HCT116 (cell line): Measurements from ENCODE around the gene FASTKD2. TPM values are rescaled to one million over a fixed set of nuclear protein-coding genes. Genes with fewer than 3 reads are reported as not detected.

Source experiments
- ATAC-seq: fragments of 200-7000 bp; cut with Tn5 transposase; 2 replicates; pipeline ENCODE4 v1.9.1; 2020; ENCODE audit warnings: mild to moderate bottlenecking, moderate library complexity
- BruUV-seq: library from RNA; stranded (reverse); fragments of 400-500 nt; replicated peaks from 2 replicates; lab custom pipeline; 2021; lab: Mats Ljungman, UMichigan
- CTCF ChIA-PET: fragments of 300-600 bp; sonication (Branson Sonifier 250); formaldehyde crosslinking; loops from one replicate; lab custom pipeline; 2021; ENCODE audit warnings: antibody characterized with exemption; lab: Charles Lee
- POLR2A ChIA-PET: fragments of 300-600, 350-600 bp; sonication (Branson Sonifier 250); formaldehyde crosslinking; loops from one replicate; lab custom pipeline; 2021; ENCODE audit warnings: antibody characterized with exemption; lab: Charles Lee
- RAD21 ChIA-PET, 2 experiments: fragments of 300-600 bp; sonication (Branson Sonifier 250); formaldehyde crosslinking; loops; one replicate each; lab custom pipeline; 2023; ENCODE audit warnings: low total read pairs in 2 of 2; ENCODE audit not compliant: uncharacterized antibody in 2 of 2, unreplicated experiment in 2 of 2, low non-redundant PET in 1 of 2; lab: Charles Lee
- DNase-seq: peaks from one replicate; pipeline ENCODE4 v3.0.0-alpha.2; 2010; ENCODE audit warnings: low read depth, low spot score
- H2AFZ ChIP-seq: fragments of 200-600 bp; shearing (Covaris generic), sonication (generic); 2 replicates; pipeline ENCODE4 v1.6.1; 2017; ENCODE audit warnings: low read depth, mixed run types, mixed read lengths, antibody characterized with exemption, low read length; ENCODE audit not compliant: poor library complexity, severe bottlenecking
- H3K27ac ChIP-seq: 2 replicates; pipeline ENCODE4 v1.5.1; 2012; ENCODE audit warnings: low read depth, low read length
- H3K27me3 ChIP-seq: fragments of 200-600 bp; sonication (generic); 2 replicates; pipeline ENCODE4 v1.6.1; 2016; ENCODE audit warnings: mixed run types, low read length, mixed read lengths; ENCODE audit not compliant: insufficient read depth
- H3K36me3 ChIP-seq, 2 experiments: fragments of 200-500 bp in 1 of 2; fragments of 200-600 bp in 1 of 2; sonication (Bioruptor generic) in 1 of 2; sonication (generic) in 1 of 2; 2 replicates each; pipeline versions ENCODE4 v1.5.1 to v1.6.1; 2014 to 2016; ENCODE audit warnings: low read length in 2 of 2, inconsistent platforms in 1 of 2, mixed read lengths in 1 of 2, mixed run types in 1 of 2; ENCODE audit not compliant: insufficient read depth in 2 of 2, control insufficient read depth in 1 of 2
- H3K4me1 ChIP-seq, 2 experiments: fragments of 200-600 bp in 1 of 2; sonication (generic) in 1 of 2; 2 replicates each; pipeline versions ENCODE4 v1.5.1 to v1.6.1; 2012 to 2017; ENCODE audit warnings: low read length in 2 of 2, inconsistent platforms in 1 of 2, mild to moderate bottlenecking in 1 of 2, mixed read lengths in 1 of 2, mixed run types in 1 of 2, moderate library complexity in 1 of 2; ENCODE audit not compliant: insufficient read depth in 2 of 2, control insufficient read depth in 1 of 2
- H3K4me2 ChIP-seq: fragments of 200-600 bp; sonication (generic); 2 replicates; pipeline ENCODE4 v1.6.1; 2017; ENCODE audit warnings: mixed run types, low read length, mixed read lengths
- H3K4me3 ChIP-seq, 2 experiments: fragments of 200-600 bp in 1 of 2; sonication (generic) in 1 of 2; replicated peaks in 1 of 2; 2 replicates each; pipeline ENCODE4 v1.5.1; 2011 to 2016; ENCODE audit warnings: low read length in 2 of 2, control low read depth in 1 of 2, low read depth in 1 of 2, mild to moderate bottlenecking in 1 of 2, mixed read lengths in 1 of 2, mixed run types in 1 of 2
- H3K79me2 ChIP-seq: fragments of 200-600 bp; sonication (generic); 2 replicates; pipeline ENCODE4 v1.6.1; 2017; ENCODE audit warnings: mild to moderate bottlenecking, mixed run types, low read length, moderate library complexity, mixed read lengths; ENCODE audit not compliant: insufficient read depth
- H3K9ac ChIP-seq: fragments of 200-600 bp; sonication (generic); 2 replicates; pipeline ENCODE4 v1.6.1; 2016; ENCODE audit warnings: low read length, mixed read lengths
- H3K9me2 ChIP-seq: fragments of 200-600 bp; sonication (generic), shearing (Covaris generic); 2 replicates; pipeline ENCODE4 v1.6.1; 2017; ENCODE audit warnings: mixed run types, mild to moderate bottlenecking, moderate library complexity; ENCODE audit not compliant: insufficient read depth
- H3K9me3 ChIP-seq, 2 experiments: fragments of 200-500 bp in 1 of 2; fragments of 200-600 bp in 1 of 2; sonication (Bioruptor generic) in 1 of 2; sonication (generic) in 1 of 2; 2 replicates each; pipeline ENCODE4 v1.6.1; 2014 to 2017; ENCODE audit warnings: low read length in 2 of 2, mixed read lengths in 2 of 2, inconsistent platforms in 1 of 2, low read depth in 1 of 2, mild to moderate bottlenecking in 1 of 2, mixed run types in 1 of 2, moderate library complexity in 1 of 2; ENCODE audit not compliant: control insufficient read depth in 1 of 2, insufficient read depth in 1 of 2
- H4K20me1 ChIP-seq: fragments of 200-600 bp; sonication (generic), shearing (Covaris generic); 2 replicates; pipeline ENCODE4 v1.6.1; 2017; ENCODE audit warnings: mixed run types, mild to moderate bottlenecking, moderate library complexity; ENCODE audit not compliant: insufficient read depth
- FOSL1 ChIP-seq: IDR thresholded peaks from 2 replicates; pipeline ENCODE4 v1.6.1; 2012; ENCODE audit warnings: low read depth
- POLR2AphosphoS5 ChIP-seq: IDR thresholded peaks from 2 replicates; pipeline ENCODE4 v1.6.1; 2011; ENCODE audit warnings: mild to moderate bottlenecking, low read depth, low read length, moderate library complexity
- RAD21 ChIP-seq: IDR thresholded peaks from 2 replicates; pipeline ENCODE4 v1.6.1; 2012; ENCODE audit warnings: low read depth, mild to moderate bottlenecking
- REST ChIP-seq: IDR thresholded peaks from 2 replicates; pipeline ENCODE4 v1.6.1; 2012; ENCODE audit warnings: low read depth
- YY1 ChIP-seq: IDR thresholded peaks from 2 replicates; pipeline ENCODE4 v1.6.1; 2011; ENCODE audit warnings: low read length, low read depth, moderate library complexity, mild to moderate bottlenecking; ENCODE audit not compliant: insufficient replicate concordance; ENCODE audit errors: extremely low read depth
- ZFX ChIP-seq: fragments of 450-650 bp; IDR thresholded peaks from 2 replicates; pipeline ENCODE4 v1.6.1; 2017
- intact Hi-C: fragments of 100-400 bp; cut with micrococcal nuclease; formaldehyde crosslinking; loops from 2 replicates; pipeline ENCODE4 v1.10.0; 2022
- total RNA-seq: library from RNA; stranded (reverse); gene quantifications from one replicate; pipeline ENCODE4 v1.2.1, GENCODE V29; 2021; ENCODE audit not compliant: unreplicated experiment
- TF ChIP-seq, protein P1 (sequence below), 3 experiments: fragments of 200-600 bp in 1 of 3; sonication (generic) in 1 of 3; IDR thresholded peaks in 2 of 3; conservative IDR thresholded peaks in 1 of 3; 2 replicates each; pipeline ENCODE4 v1.5.1; 2012 to 2017; ENCODE audit warnings: low read depth in 2 of 3, low read length in 2 of 3, antibody characterized with exemption in 1 of 3, borderline replicate concordance in 1 of 3, control low read depth in 1 of 3, mild to moderate bottlenecking in 1 of 3, mixed read lengths in 1 of 3, mixed run types in 1 of 3, moderate library complexity in 1 of 3; ENCODE audit not compliant: insufficient read depth in 1 of 3

Gene FASTKD2
- total RNA-seq, 1 experiment from 2014 or later, result 24.4 TPM

GRCh38 chr2:206831442-206831995 lies 66.1 kb downstream of the FASTKD2 start:
- ChIA-PET CTCF (no interaction called here), RAD21 (no interaction called here), POLR2A (no interaction called here)
- Histone ChIP-seq H3K9me3 (no peaks in the 10 kb centered on the region; a peak in 1 of 4 replicates), H3K27ac (no peak overlapping the region), H3K4me2 (no peak overlapping the region), H3K79me2 (no peaks in the 10 kb centered on the region), H3K36me3 (no peaks in the 10 kb centered on the region), H3K9me2 (no peaks in the 10 kb centered on the region), H3K27me3 (no peaks in the 10 kb centered on the region), H4K20me1 (no peaks in the 10 kb centered on the region), H3K4me1 (no peaks in the 10 kb centered on the region), H3K9ac (no peak overlapping the region), H2AFZ (no peak overlapping the region), H3K4me3 (no peak overlapping the region)
- intact Hi-C loops, result no loop called here
- DNase-seq (no peak), ATAC-seq (no peak)
- BruUV-seq, result no TSS peak
- TF ChIP-seq REST (no peak), ZFX (no peak), YY1 (no peak), POLR2AphosphoS5 (no peak), FOSL1 (no peak), RAD21 (peak; percentile 10; the same call in 1 of the 2 replicates)
- TF ChIP-seq, protein P1, sequence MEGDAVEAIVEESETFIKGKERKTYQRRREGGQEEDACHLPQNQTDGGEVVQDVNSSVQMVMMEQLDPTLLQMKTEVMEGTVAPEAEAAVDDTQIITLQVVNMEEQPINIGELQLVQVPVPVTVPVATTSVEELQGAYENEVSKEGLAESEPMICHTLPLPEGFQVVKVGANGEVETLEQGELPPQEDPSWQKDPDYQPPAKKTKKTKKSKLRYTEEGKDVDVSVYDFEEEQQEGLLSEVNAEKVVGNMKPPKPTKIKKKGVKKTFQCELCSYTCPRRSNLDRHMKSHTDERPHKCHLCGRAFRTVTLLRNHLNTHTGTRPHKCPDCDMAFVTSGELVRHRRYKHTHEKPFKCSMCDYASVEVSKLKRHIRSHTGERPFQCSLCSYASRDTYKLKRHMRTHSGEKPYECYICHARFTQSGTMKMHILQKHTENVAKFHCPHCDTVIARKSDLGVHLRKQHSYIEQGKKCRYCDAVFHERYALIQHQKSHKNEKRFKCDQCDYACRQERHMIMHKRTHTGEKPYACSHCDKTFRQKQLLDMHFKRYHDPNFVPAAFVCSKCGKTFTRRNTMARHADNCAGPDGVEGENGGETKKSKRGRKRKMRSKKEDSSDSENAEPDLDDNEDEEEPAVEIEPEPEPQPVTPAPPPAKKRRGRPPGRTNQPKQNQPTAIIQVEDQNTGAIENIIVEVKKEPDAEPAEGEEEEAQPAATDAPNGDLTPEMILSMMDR (IDR thresholded peaks at IDR 0.05 in 2 of 3, conservative IDR thresholded peaks at IDR 0.05 in 1 of 3; ENCODE audit: borderline replicate concordance in 1 of 3, insufficient read depth in 1 of 3, low read depth in 2 of 3, low read length in 2 of 3), result 0 out of 6 replicates have a peak, but pooled peaks of 1 of the 3 experiments have one; percentile 13
